H1 (cell line): ENCODE measurements around the gene ARHGAP11B.
"Not testable (repeated sequence)": the region's sequence is repeated elsewhere in the genome, so short reads cannot be mapped to it uniquely, and the experiment has no call there.

ENCODE experiments used
- CTCF ChIA-PET: fragments of 300-600 bp; sonication (Branson Sonifier 250); formaldehyde crosslinking; loops from one replicate; lab custom pipeline; 2021; ENCODE audit not compliant: partially characterized antibody; lab: Charles Lee
- POLR2A ChIA-PET: fragments of 300-600 bp; sonication (Branson Sonifier 250); formaldehyde crosslinking; loops from one replicate; lab custom pipeline; 2021; ENCODE audit warnings: inconsistent platforms; ENCODE audit not compliant: partially characterized antibody; lab: Charles Lee
- DNase-seq, 2 experiments: peaks; one replicate each; pipeline versions ENCODE4 v3.0.0 to v3.0.0-alpha.2; 2010 to 2022; ENCODE audit warnings: low spot score in 2 of 2, low read depth in 1 of 2, mixed read lengths in 1 of 2
- FAIRE-seq: peaks from 2 replicates; lab custom pipeline; 2011; peaks lifted over from hg19 to GRCh38; lab: Jason Lieb, UNC
- H2AFZ ChIP-seq: 2 replicates; pipeline ENCODE4 v1.8.1; 2012; ENCODE audit warnings: low read length, inconsistent platforms
- H2AK5ac ChIP-seq: 2 replicates; pipeline ENCODE4 v1.6.1; 2013; ENCODE audit warnings: low read depth, low read length
- H2BK120ac ChIP-seq: replicated peaks from 2 replicates; pipeline ENCODE3; 2013; ENCODE audit warnings: low read depth, low read length, inconsistent platforms
- H2BK12ac ChIP-seq: 2 replicates; pipeline ENCODE4 v1.6.1; 2013; ENCODE audit warnings: low read depth, low read length
- H2BK15ac ChIP-seq: 2 replicates; pipeline ENCODE4 v1.6.1; 2013; ENCODE audit warnings: low read length
- H2BK20ac ChIP-seq: 2 replicates; pipeline ENCODE4 v1.6.1; 2013; ENCODE audit warnings: low read length
- H2BK5ac ChIP-seq: 2 replicates; pipeline ENCODE4 v1.6.1; 2013; ENCODE audit warnings: low read depth, low read length
- H3K14ac ChIP-seq: 2 replicates; pipeline ENCODE4 v1.6.1; 2013; ENCODE audit warnings: inconsistent platforms; ENCODE audit not compliant: insufficient read length
- H3K18ac ChIP-seq: 2 replicates; pipeline ENCODE4 v1.6.1; 2013; ENCODE audit warnings: low read length; ENCODE audit errors: extremely low read depth
- H3K23ac ChIP-seq: 2 replicates; pipeline ENCODE4 v1.6.1; 2013; ENCODE audit warnings: inconsistent platforms; ENCODE audit not compliant: insufficient read length
- H3K23me2 ChIP-seq: 2 replicates; pipeline ENCODE4 v1.6.1; 2013; ENCODE audit warnings: low read depth, low read length
- H3K27ac ChIP-seq: 2 replicates; pipeline ENCODE4 v1.6.1; 2011; ENCODE audit warnings: low read depth, low read length, inconsistent platforms
- H3K27me3 ChIP-seq, 4 experiments: replicated peaks in 1 of 4; 1 replicate in 1 of 4; 2 replicates in 3 of 4; pipeline versions ENCODE4 v1.6.1 to v1.8.1; 2011 to 2013; ENCODE audit warnings: low read length in 3 of 4, mild to moderate bottlenecking in 3 of 4, inconsistent platforms in 2 of 4, mixed read lengths in 2 of 4, moderate library complexity in 1 of 4; ENCODE audit not compliant: control insufficient read depth in 3 of 4, insufficient read depth in 3 of 4; ENCODE audit errors: extremely low read depth in 1 of 4
- H3K36me3 ChIP-seq, 4 experiments: 2 replicates each; pipeline versions ENCODE4 v1.6.1 to v1.8.1; 2011 to 2013; ENCODE audit warnings: mild to moderate bottlenecking in 4 of 4, low read length in 3 of 4, moderate library complexity in 2 of 4, control low read depth in 1 of 4, inconsistent platforms in 1 of 4; ENCODE audit not compliant: insufficient read depth in 4 of 4, control insufficient read depth in 2 of 4
- H3K4ac ChIP-seq: replicated peaks from 2 replicates; pipeline ENCODE3; 2013; ENCODE audit warnings: low read length, low read depth, mixed read lengths, inconsistent platforms; ENCODE audit not compliant: insufficient read length
- H3K4me1 ChIP-seq, 4 experiments: replicated peaks in 1 of 4; 1 replicate in 1 of 4; 2 replicates in 3 of 4; pipeline versions ENCODE4 v1.6.1 to v1.8.1; 2011 to 2013; ENCODE audit warnings: low read length in 3 of 4, inconsistent platforms in 2 of 4, mixed read lengths in 1 of 4; ENCODE audit not compliant: insufficient read depth in 4 of 4, control insufficient read depth in 3 of 4
- H3K4me2 ChIP-seq, 2 experiments: 2 replicates each; pipeline versions ENCODE4 v1.6.1 to v1.8.1; 2011 to 2013; ENCODE audit warnings: low read depth in 2 of 2, low read length in 2 of 2, control low read depth in 1 of 2, inconsistent platforms in 1 of 2, mild to moderate bottlenecking in 1 of 2; ENCODE audit not compliant: insufficient read depth in 1 of 2
- H3K4me3 ChIP-seq, 4 experiments: fragments of 200-600, 300-600 bp in 1 of 4; sonication (generic), shearing (Covaris generic), sonication (Bioruptor Twin) in 1 of 4; 2 replicates each; pipeline versions ENCODE4 v1.5.1 to v1.8.1; 2011 to 2016; ENCODE audit warnings: low read length in 4 of 4, low read depth in 3 of 4, control low read depth in 2 of 4, inconsistent platforms in 2 of 4, mild to moderate bottlenecking in 2 of 4, mixed read lengths in 1 of 4, moderate library complexity in 1 of 4; ENCODE audit not compliant: insufficient read depth in 2 of 4; ENCODE audit errors: extremely low read depth in 1 of 4
- H3K56ac ChIP-seq: replicated peaks from 2 replicates; pipeline ENCODE3; 2013; ENCODE audit warnings: low read depth, mild to moderate bottlenecking, mixed read lengths, low read length, inconsistent platforms; ENCODE audit not compliant: insufficient read length
- H3K79me1 ChIP-seq: 2 replicates; pipeline ENCODE4 v1.6.1; 2013; ENCODE audit warnings: low read depth, low read length, control low read depth
- H3K79me2 ChIP-seq, 2 experiments: 2 replicates each; pipeline versions ENCODE4 v1.6.1 to v1.8.1; 2012 to 2013; ENCODE audit warnings: low read length in 2 of 2, mild to moderate bottlenecking in 2 of 2, inconsistent platforms in 1 of 2; ENCODE audit not compliant: insufficient read depth in 2 of 2, control insufficient read depth in 1 of 2
- H3K9ac ChIP-seq, 4 experiments: replicated peaks in 1 of 4; 1 replicate in 1 of 4; 2 replicates in 3 of 4; pipeline versions ENCODE4 v1.6.1 to v1.8.1; 2011 to 2013; ENCODE audit warnings: low read depth in 3 of 4, low read length in 3 of 4, control low read depth in 2 of 4, mild to moderate bottlenecking in 2 of 4, moderate library complexity in 2 of 4, inconsistent platforms in 1 of 4; ENCODE audit errors: extremely low read depth in 1 of 4
- H3K9me3 ChIP-seq, 2 experiments: 2 replicates each; pipeline versions ENCODE4 v1.6.1 to v1.8.1; 2012 to 2013; ENCODE audit warnings: mild to moderate bottlenecking in 2 of 2, moderate library complexity in 2 of 2, control low read depth in 1 of 2, inconsistent platforms in 1 of 2, low read depth in 1 of 2, low read length in 1 of 2, mixed read lengths in 1 of 2; ENCODE audit not compliant: insufficient read depth in 2 of 2
- H4K20me1 ChIP-seq, 2 experiments: replicated peaks in 1 of 2; 2 replicates each; pipeline versions ENCODE3 to v1.8.1; 2011 to 2013; ENCODE audit warnings: inconsistent platforms in 2 of 2, low read length in 2 of 2, mild to moderate bottlenecking in 1 of 2; ENCODE audit not compliant: insufficient read depth in 2 of 2, control insufficient read depth in 1 of 2
- H4K5ac ChIP-seq: 2 replicates; pipeline ENCODE4 v1.6.1; 2013; ENCODE audit warnings: low read length, low read depth, mixed read lengths, inconsistent platforms; ENCODE audit not compliant: insufficient read length
- H4K8ac ChIP-seq: 2 replicates; pipeline ENCODE4 v1.8.0; 2013; ENCODE audit warnings: mild to moderate bottlenecking, moderate library complexity, low read length, inconsistent platforms; ENCODE audit not compliant: insufficient read depth; ENCODE audit errors: extremely low read depth
- H4K91ac ChIP-seq: replicated peaks from 2 replicates; pipeline ENCODE3; 2013; ENCODE audit warnings: low read length, mixed read lengths, inconsistent platforms; ENCODE audit not compliant: insufficient read length
- RAD21 ChIP-seq, 2 experiments: IDR thresholded peaks in 1 of 2; conservative IDR thresholded peaks in 1 of 2; 2 replicates each; pipeline ENCODE4 v1.6.1; 2011; ENCODE audit warnings: low read depth in 2 of 2, low read length in 2 of 2, improper control_type of control experiment in 1 of 2, inconsistent platforms in 1 of 2, mild to moderate bottlenecking in 1 of 2, moderate library complexity in 1 of 2
- WGBS, 2 experiments: shearing (Covaris generic) in 1 of 2; methylation state at CpG; one replicate each; pipeline versions ENCODE4 v1.1.6 to v1.1.7; 2013 to 2015; ENCODE audit warnings: low lambda C conversion rate in 2 of 2, mixed read lengths in 2 of 2, inconsistent platforms in 1 of 2, low coverage in 1 of 2, missing lambda C conversion rate in 1 of 2; ENCODE audit not compliant: insufficient replicate concordance in 2 of 2, insufficient coverage in 1 of 2, insufficient read length in 1 of 2; ENCODE audit errors: extremely low coverage in 1 of 2, missing lambda C conversion rate in 1 of 2; 5-methylcytosine and 5-hydroxymethylcytosine counted together
- TF ChIP-seq, protein P1 (sequence below), 3 experiments: IDR thresholded peaks; 1 replicate in 2 of 3; 2 replicates in 1 of 3; pipeline versions ENCODE4 v1.5.1 to v1.6.1; 2011; ENCODE audit warnings: low read length in 3 of 3, mild to moderate bottlenecking in 3 of 3, inconsistent platforms in 2 of 3, low read depth in 1 of 3, moderate library complexity in 1 of 3; ENCODE audit not compliant: insufficient read depth in 1 of 3; ENCODE audit errors: control extremely low read depth in 1 of 3

Gene ARHGAP11B

DNA sequence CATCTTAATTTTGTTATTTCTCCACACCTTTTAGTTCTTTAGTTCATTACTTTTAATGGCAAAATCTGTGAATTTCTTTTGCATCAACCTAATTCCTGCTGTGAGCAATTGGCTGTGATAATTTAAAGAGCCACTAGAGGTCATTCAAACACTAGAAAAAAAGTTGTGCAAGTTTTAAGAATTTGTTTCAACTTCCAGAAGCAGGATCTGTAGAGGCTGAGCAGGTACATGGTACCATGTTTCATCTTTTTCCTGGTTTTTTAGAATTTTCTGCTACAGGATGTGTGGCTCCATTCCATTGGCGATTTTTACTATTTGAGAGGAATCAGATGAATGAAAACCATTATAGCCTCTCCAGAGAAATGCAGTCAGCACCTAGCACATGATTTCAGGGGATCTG is 35.2 kb downstream of the ARHGAP11B start:
- H3K4me2 ChIP-seq, FAIRE-seq, H3K4me1 ChIP-seq, H4K20me1 ChIP-seq, H3K79me2 ChIP-seq, H3K36me3 ChIP-seq, H2AFZ ChIP-seq, DNase-seq, H3K14ac ChIP-seq, POLR2A ChIA-PET, H3K79me1 ChIP-seq, H3K23ac ChIP-seq, H3K9me3 ChIP-seq, H3K23me2 ChIP-seq, H4K8ac ChIP-seq, H3K27ac ChIP-seq, H3K18ac ChIP-seq, H2BK5ac ChIP-seq, H2BK120ac ChIP-seq, H3K4me3 ChIP-seq, H2BK15ac ChIP-seq, H3K27me3 ChIP-seq, H4K5ac ChIP-seq, H2BK12ac ChIP-seq, H3K56ac ChIP-seq, H3K9ac ChIP-seq, H2AK5ac ChIP-seq, H3K4ac ChIP-seq, H2BK20ac ChIP-seq, H4K91ac ChIP-seq: not testable (repeated sequence)
- WGBS, 2 experiments = 67% methylated on average over 1 of the region's 1 CpG; no CpG with 5 or more reads in 1 of the 2 experiments
- peak; percentile 36 to 47; a peak in 3 of 4 replicates for TF ChIP-seq RAD21 (IDR thresholded peaks at IDR 0.05 in 1 of 2, conservative IDR thresholded peaks at IDR 0.05 in 1 of 2; ENCODE audit: low read depth in 2 of 2, low read length in 2 of 2)
- TF ChIP-seq, protein P1, sequence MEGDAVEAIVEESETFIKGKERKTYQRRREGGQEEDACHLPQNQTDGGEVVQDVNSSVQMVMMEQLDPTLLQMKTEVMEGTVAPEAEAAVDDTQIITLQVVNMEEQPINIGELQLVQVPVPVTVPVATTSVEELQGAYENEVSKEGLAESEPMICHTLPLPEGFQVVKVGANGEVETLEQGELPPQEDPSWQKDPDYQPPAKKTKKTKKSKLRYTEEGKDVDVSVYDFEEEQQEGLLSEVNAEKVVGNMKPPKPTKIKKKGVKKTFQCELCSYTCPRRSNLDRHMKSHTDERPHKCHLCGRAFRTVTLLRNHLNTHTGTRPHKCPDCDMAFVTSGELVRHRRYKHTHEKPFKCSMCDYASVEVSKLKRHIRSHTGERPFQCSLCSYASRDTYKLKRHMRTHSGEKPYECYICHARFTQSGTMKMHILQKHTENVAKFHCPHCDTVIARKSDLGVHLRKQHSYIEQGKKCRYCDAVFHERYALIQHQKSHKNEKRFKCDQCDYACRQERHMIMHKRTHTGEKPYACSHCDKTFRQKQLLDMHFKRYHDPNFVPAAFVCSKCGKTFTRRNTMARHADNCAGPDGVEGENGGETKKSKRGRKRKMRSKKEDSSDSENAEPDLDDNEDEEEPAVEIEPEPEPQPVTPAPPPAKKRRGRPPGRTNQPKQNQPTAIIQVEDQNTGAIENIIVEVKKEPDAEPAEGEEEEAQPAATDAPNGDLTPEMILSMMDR (IDR thresholded peaks at IDR 0.05; ENCODE audit: control extremely low read depth in 1 of 3, insufficient read depth in 1 of 3, low read depth in 1 of 3, low read length in 3 of 3) = peak in 1 of 3 experiments; percentile 8; a peak in 1 of 4 replicates
- CTCF ChIA-PET = interaction anchor here (0.8 kb wide), 1 partner anchor 125 kb away, joined by 3 read pairs; no protein-coding TSS in a partner anchor
